ENCODE data around the gene HIP1R. TPM values are rescaled to one million over a fixed set of nuclear protein-coding genes. Genes with fewer than 3 reads are reported as not detected.
A peak's percentile ranks its signal among the peaks of the same experiment; 100 is the strongest.

Gene HIP1R
- total RNA-seq, 4 donors from 2014 or later, result 27.3 to 46.3 (median 44.8) TPM

- intact Hi-C loops (cut with DNase I), result no loop called here
- WGBS, 2 donors, result 73 to 80% methylated on average over 1 to 4 of the region's 20 CpGs
- no peaks in the 10 kb centered on the region for H3K27me3 ChIP-seq
- no peak for DNase-seq
- H3K9me3 ChIP-seq, result no peaks in the 10 kb centered on the region
- peaks cover 0 to 82% (median 13%) of the 10 kb centered on the region in 3 donors for H3K36me3 ChIP-seq
- peaks cover 5 to 54% (median 27%) of the 10 kb centered on the region in 3 donors for H3K4me1 ChIP-seq
- TF ChIP-seq CTCF (IDR thresholded peaks at IDR 0.05), result no peak
- TF ChIP-seq POLR2A (IDR thresholded peaks at IDR 0.05), result no peak
- no peak overlapping the region for H3K4me3 ChIP-seq
- peak overlapping the region in 3 of 4 donors; percentile 44 to 66 (median 55) for H3K27ac ChIP-seq
These were observed 26.9 kb downstream of the HIP1R start for GRCh38 chr12:122862110-122862634.

GRCh38 chr12:122862872-122863701 is 27.8 kb downstream of the HIP1R start:
- Histone ChIP-seq H3K9me3 (no peaks in the 10 kb centered on the region), H3K36me3 (peaks cover 0 to 82% (median 13%) of the 10 kb centered on the region in 3 donors), H3K4me1 (peaks cover 12 to 61% (median 36%) of the 10 kb centered on the region in 3 donors), H3K4me3 (no peak overlapping the region), H3K27ac (peak overlapping the region; percentile 21 to 57 (median 36)), H3K27me3 (no peaks in the 10 kb centered on the region)
- TF ChIP-seq POLR2A (IDR thresholded peaks at IDR 0.05) (no peak), CTCF (IDR thresholded peaks at IDR 0.05) (no peak)
- intact Hi-C loops (cut with DNase I), result no loop called here
- no peak for DNase-seq
- 77 to 81% methylated on average over 5 of the region's 12 CpGs for WGBS, 2 donors

- intact Hi-C loops (cut with DNase I), result no loop called here
- Histone ChIP-seq H3K27ac (no peak overlapping the region), H3K4me3 (no peak overlapping the region), H3K9me3 (no peaks in the 10 kb centered on the region), H3K27me3 (no peaks in the 10 kb centered on the region), H3K4me1 (peaks cover 20 to 74% (median 44%) of the 10 kb centered on the region in 3 donors), H3K36me3 (peaks cover 9 to 83% (median 13%) of the 10 kb centered on the region in 3 donors)
- DNase-seq, result no peak
- TF ChIP-seq CTCF (IDR thresholded peaks at IDR 0.05), result no peak
- TF ChIP-seq POLR2A (IDR thresholded peaks at IDR 0.05), result no peak
- WGBS, 2 donors, result 100% methylated on average over 4 of the region's 5 CpGs; no CpG with 5 or more reads in 1 of the 2 donors
These were observed 29.6 kb downstream of the HIP1R start for GRCh38 chr12:122864894-122865253.

- TF ChIP-seq POLR2A (IDR thresholded peaks at IDR 0.05) (no peak), CTCF (IDR thresholded peaks at IDR 0.05) (peak in 5 of 6 experiments; percentile 6 to 42 (median 22))
- H3K36me3 ChIP-seq, result peaks cover 9 to 85% (median 13%) of the 10 kb centered on the region in 3 donors
- H3K9me3 ChIP-seq, result no peaks in the 10 kb centered on the region
- DNase-seq, result no peak
- intact Hi-C loops (cut with DNase I), result no loop called here
- 60 to 65% methylated on average over 7 to 8 of the region's 43 CpGs for WGBS, 2 donors
- no peak overlapping the region for H3K4me3 ChIP-seq
- no peaks in the 10 kb centered on the region for H3K27me3 ChIP-seq
- peak overlapping the region in 1 of 4 donors; percentile 2 for H3K27ac ChIP-seq
- peaks cover 19 to 74% (median 43%) of the 10 kb centered on the region in 3 donors for H3K4me1 ChIP-seq
These were observed 30.3 kb downstream of the HIP1R start for GRCh38 chr12:122865268-122866231.

All from esophagus squamous epithelium (tissue), 5 donors.